G401.6 (cell line): ENCODE measurements around the gene ANXA4.
"Not testable (repeated sequence)": the region's sequence is repeated elsewhere in the genome, so short reads cannot be mapped to it uniquely, and the experiment has no call there.

Experiments
- FAIRE-seq: peaks from 2 replicates; lab custom pipeline; 2012; peaks lifted over from hg19 to GRCh38; lab: Jason Lieb, UNC

ANXA4 gene

GRCh38 chr2:69810550-69810949, 68.6 kb downstream of the ANXA4 start:
- FAIRE-seq: no peak

- FAIRE-seq: no peak
Measured at GRCh38 chr2:69811018-69811417, 69.1 kb downstream of the ANXA4 start.

GRCh38 chr2:69811591-69811990, 69.7 kb downstream of the ANXA4 start:
- FAIRE-seq: no peak

- FAIRE-seq: no peak
Measured at GRCh38 chr2:69815717-69816116, 73.8 kb downstream of the ANXA4 start.

- FAIRE-seq: peak; percentile 96
Measured at GRCh38 chr2:69816923-69817542, 75.1 kb downstream of the ANXA4 start.

GRCh38 chr2:69817729-69818501, 76.0 kb downstream of the ANXA4 start:
- FAIRE-seq: no peak

- FAIRE-seq: no peak
Measured at GRCh38 chr2:69827796-69828540, 86.0 kb downstream of the ANXA4 start.

GRCh38 chr2:69828938-69829255, 87.0 kb downstream of the ANXA4 start:
- FAIRE-seq: no peak

- peak; percentile 87 for FAIRE-seq
Measured at GRCh38 chr2:69829256-69830044, 87.5 kb downstream of the ANXA4 start, which contains the start of gene GMCL1. Gene GMCL1, plus strand, starts transcription at chr2:69829660. Its CDS starts 233 bp downstream, at chr2:69829893.

- FAIRE-seq: no peak
Measured at GRCh38 chr2:69830045-69830905, 88.3 kb downstream of the ANXA4 start.

- not testable (repeated sequence) for FAIRE-seq
Measured at GRCh38 chr2:69830906-69831241, 88.9 kb downstream of the ANXA4 start.

GRCh38 chr2:69831354-69831905, 89.5 kb downstream of the ANXA4 start:
- no peak for FAIRE-seq

- FAIRE-seq: no peak
Measured at GRCh38 chr2:69833752-69834151, 91.8 kb downstream of the ANXA4 start.

- no peak for FAIRE-seq
Measured at GRCh38 chr2:69835666-69836065, 93.7 kb downstream of the ANXA4 start.

- no peak for FAIRE-seq
Measured at GRCh38 chr2:69836316-69836715, 94.4 kb downstream of the ANXA4 start.

- FAIRE-seq: peak; percentile 3
Measured at GRCh38 chr2:69837533-69837932, 95.6 kb downstream of the ANXA4 start.

GRCh38 chr2:69843993-69844392, 102.1 kb downstream of the ANXA4 start:
- FAIRE-seq: no peak

- FAIRE-seq: no peak
Measured at GRCh38 chr2:69844560-69844959, 102.6 kb downstream of the ANXA4 start.

- FAIRE-seq: no peak
Measured at GRCh38 chr2:69846182-69847067, 104.5 kb downstream of the ANXA4 start.
